Activated CD8-positive, alpha-beta T cell treated with anti-CD3 and anti-CD28 coated beads for 36 hours (primary cell): ENCODE results near the gene PCDH9. TPM values are rescaled to one million over a fixed set of nuclear protein-coding genes. Genes with fewer than 3 reads are reported as not detected.

ENCODE experiments used
- ATAC-seq: fragments of 200-7000 bp; cut with Tn5 transposase; one replicate; pipeline ENCODE4 v1.10.0; 2021; ENCODE audit warnings: mild to moderate bottlenecking, moderate library complexity
- CTCF ChIA-PET: fragments of 350-600 bp; sonication (Branson Sonifier 250); formaldehyde crosslinking; loops from one replicate; lab custom pipeline; 2021; ENCODE audit warnings: antibody characterized with exemption; lab: Charles Lee
- POLR2A ChIA-PET: fragments of 350-600 bp; sonication (Branson Sonifier 250); formaldehyde crosslinking; loops from one replicate; lab custom pipeline; 2021; ENCODE audit warnings: antibody characterized with exemption; lab: Charles Lee
- DNase-seq: peaks from one replicate; pipeline ENCODE4 v3.0.0-alpha.2; 2020
- H3K27ac Mint-ChIP-seq: one replicate; pipeline ENCODE4 v1.8.0; 2021; ENCODE audit warnings: mild to moderate bottlenecking, mixed read lengths
- H3K27me3 Mint-ChIP-seq: one replicate; pipeline ENCODE4 v1.8.0; 2021; ENCODE audit warnings: mixed read lengths
- H3K36me3 Mint-ChIP-seq: one replicate; pipeline ENCODE4 v1.8.0; 2021; ENCODE audit warnings: low read depth, mixed read lengths
- H3K4me1 Mint-ChIP-seq: one replicate; pipeline ENCODE4 v1.8.0; 2021; ENCODE audit warnings: low read depth, mixed read lengths
- H3K4me3 Mint-ChIP-seq: one replicate; pipeline ENCODE4 v1.8.0; 2021; ENCODE audit warnings: mild to moderate bottlenecking, moderate library complexity, mixed read lengths
- H3K9me3 Mint-ChIP-seq: one replicate; pipeline ENCODE4 v1.8.0; 2021; ENCODE audit warnings: mixed read lengths
- intact Hi-C: fragments of 100-400 bp; cut with micrococcal nuclease; formaldehyde crosslinking; loops from one replicate; pipeline ENCODE4 v1.10.0; 2022
- total RNA-seq, 2 experiments: library from RNA; stranded (reverse); gene quantifications; one replicate each; pipeline ENCODE4 v1.2.3, GENCODE V29; 2021
- TF ChIP-seq, protein P1 (sequence below): fragments of 200-600 bp; IDR thresholded peaks from one replicate; pipeline ENCODE4 v1.8.0; 2022; ENCODE audit warnings: antibody characterized with exemption, mild to moderate bottlenecking

The PCDH9 gene
- total RNA-seq, 2 experiments from 2014 or later, result 0.04 to 0.14 TPM

DNA sequence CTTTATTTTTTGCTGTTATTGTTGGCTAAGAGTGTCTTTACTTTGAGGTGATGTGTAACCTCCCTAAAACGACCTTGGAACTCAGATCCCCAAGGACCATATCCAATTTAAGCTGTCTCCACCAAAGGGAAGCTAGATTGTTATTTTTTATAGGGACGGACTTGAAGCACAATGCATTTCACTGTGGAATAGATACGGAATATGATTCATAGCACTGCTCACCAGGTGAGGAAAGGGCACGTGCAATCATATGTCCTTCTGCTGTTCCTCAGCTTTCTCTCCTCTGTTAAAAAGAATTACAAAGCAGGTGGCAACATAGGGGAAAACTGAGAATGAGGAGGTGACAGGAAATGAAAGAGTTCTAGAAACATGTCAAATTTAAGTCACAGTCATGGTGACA, 679.0 kb downstream of the PCDH9 start:
- TF ChIP-seq, protein P1, sequence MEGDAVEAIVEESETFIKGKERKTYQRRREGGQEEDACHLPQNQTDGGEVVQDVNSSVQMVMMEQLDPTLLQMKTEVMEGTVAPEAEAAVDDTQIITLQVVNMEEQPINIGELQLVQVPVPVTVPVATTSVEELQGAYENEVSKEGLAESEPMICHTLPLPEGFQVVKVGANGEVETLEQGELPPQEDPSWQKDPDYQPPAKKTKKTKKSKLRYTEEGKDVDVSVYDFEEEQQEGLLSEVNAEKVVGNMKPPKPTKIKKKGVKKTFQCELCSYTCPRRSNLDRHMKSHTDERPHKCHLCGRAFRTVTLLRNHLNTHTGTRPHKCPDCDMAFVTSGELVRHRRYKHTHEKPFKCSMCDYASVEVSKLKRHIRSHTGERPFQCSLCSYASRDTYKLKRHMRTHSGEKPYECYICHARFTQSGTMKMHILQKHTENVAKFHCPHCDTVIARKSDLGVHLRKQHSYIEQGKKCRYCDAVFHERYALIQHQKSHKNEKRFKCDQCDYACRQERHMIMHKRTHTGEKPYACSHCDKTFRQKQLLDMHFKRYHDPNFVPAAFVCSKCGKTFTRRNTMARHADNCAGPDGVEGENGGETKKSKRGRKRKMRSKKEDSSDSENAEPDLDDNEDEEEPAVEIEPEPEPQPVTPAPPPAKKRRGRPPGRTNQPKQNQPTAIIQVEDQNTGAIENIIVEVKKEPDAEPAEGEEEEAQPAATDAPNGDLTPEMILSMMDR, result no peak
- intact Hi-C loops, result no loop called here
- no peaks in the 10 kb centered on the region for H3K9me3 Mint-ChIP-seq
- no peak overlapping the region for H3K4me3 Mint-ChIP-seq
- no peak overlapping the region for H3K27ac Mint-ChIP-seq
- ATAC-seq, result no peak
- H3K27me3 Mint-ChIP-seq, result no peaks in the 10 kb centered on the region
- CTCF ChIA-PET, result no interaction called here
- H3K36me3 Mint-ChIP-seq, result no peaks in the 10 kb centered on the region
- POLR2A ChIA-PET, result no interaction called here
- H3K4me1 Mint-ChIP-seq, result no peaks in the 10 kb centered on the region
- DNase-seq, result no peak

DNA sequence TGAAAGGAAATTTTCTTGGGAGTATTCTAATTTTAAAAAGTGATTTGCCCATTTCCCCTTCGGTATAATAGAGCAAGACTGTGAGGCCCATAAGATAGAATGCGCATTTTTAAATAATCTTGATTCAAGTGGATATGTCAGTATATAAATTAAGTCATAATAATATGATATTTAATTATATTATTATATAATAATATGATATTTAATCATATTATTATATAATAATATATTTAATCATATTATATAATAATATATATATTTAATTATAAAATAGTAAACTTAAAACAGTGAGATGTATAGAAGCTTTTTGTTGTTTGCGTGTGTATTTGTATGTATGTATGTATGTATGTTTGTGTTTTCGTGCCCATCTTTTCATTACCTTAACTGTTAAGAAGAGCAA, 682.5 kb downstream of the PCDH9 start:
- Mint-ChIP-seq H3K27me3 (no peaks in the 10 kb centered on the region), H3K36me3 (no peaks in the 10 kb centered on the region), H3K4me1 (no peaks in the 10 kb centered on the region), H3K4me3 (no peak overlapping the region), H3K27ac (no peak overlapping the region), H3K9me3 (no peaks in the 10 kb centered on the region)
- TF ChIP-seq, protein P1, result no peak
- ATAC-seq (no peak), DNase-seq (no peak)
- CTCF ChIA-PET, result no interaction called here
- POLR2A ChIA-PET, result no interaction called here
- intact Hi-C loops, result no loop called here

DNA sequence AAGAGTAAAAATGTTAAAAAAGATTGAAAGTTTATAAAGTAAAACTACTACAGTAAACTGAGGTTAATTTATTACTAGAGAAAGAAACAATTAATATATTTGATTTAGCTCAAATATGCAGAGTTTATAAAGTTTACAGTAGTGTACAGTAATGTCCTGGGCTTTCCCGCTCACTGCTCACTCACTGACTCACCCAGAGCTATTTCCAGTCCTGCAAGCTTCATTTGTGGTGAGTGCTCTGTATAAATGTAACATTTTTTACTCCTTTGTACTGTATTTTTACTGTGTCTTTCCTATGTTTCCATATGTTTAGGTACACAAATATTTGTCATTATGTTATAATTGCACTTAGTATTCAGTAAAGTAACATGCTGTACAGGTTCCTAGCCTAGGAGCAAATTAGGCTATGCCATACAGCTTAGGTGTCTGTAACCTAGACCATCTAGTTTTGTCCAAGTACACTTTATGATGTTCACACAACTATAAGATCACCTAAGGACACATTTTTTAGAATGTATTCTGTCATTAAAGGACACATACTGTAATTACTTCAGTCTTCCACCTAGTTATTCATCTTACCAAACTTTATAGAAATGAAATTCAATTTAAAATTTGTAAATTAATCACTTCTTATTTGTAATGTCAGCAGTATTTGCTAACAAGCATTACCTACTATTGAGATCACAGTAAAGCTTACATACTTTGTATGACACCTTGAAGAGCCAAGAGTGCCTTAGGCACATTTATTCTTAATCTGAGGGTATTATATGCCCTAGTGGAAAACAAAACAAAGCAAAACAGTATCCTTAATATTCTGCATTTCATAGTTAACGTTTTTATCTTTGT, 683.4 kb downstream of the PCDH9 start:
- ATAC-seq (no peak), DNase-seq (no peak)
- TF ChIP-seq, protein P1, result no peak
- Mint-ChIP-seq H3K27ac (no peak overlapping the region), H3K36me3 (no peaks in the 10 kb centered on the region), H3K4me1 (no peaks in the 10 kb centered on the region), H3K4me3 (no peak overlapping the region), H3K9me3 (no peaks in the 10 kb centered on the region), H3K27me3 (no peaks in the 10 kb centered on the region)
- ChIA-PET POLR2A (no interaction called here), CTCF (no interaction called here)
- intact Hi-C loops, result no loop called here

DNA sequence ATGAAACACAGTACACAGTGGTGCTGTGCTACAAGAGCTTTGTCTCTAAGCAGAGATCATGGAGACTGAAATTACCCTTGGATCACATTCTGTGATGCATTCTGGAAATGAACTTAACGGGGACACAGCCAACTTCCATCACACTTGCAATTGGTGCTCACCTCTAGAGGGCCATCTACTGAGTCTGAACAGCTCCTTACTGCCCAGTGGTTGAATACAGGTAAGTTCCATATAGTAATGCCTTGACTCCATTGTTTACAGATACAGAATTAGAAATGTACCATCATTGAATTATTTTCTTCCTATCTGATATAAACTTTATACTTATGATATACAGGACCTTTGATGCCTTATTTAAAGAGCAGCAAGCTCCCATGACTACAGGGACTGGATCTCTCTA, 686.4 kb downstream of the PCDH9 start:
- Mint-ChIP-seq H3K36me3 (no peaks in the 10 kb centered on the region), H3K4me1 (no peaks in the 10 kb centered on the region), H3K27me3 (no peaks in the 10 kb centered on the region), H3K4me3 (no peak overlapping the region), H3K9me3 (peaks cover 2% of the 10 kb centered on the region), H3K27ac (no peak overlapping the region)
- intact Hi-C loops, result no loop called here
- ChIA-PET CTCF (no interaction called here), POLR2A (no interaction called here)
- no peak for DNase-seq
- TF ChIP-seq, protein P1, result no peak
- ATAC-seq, result no peak

DNA sequence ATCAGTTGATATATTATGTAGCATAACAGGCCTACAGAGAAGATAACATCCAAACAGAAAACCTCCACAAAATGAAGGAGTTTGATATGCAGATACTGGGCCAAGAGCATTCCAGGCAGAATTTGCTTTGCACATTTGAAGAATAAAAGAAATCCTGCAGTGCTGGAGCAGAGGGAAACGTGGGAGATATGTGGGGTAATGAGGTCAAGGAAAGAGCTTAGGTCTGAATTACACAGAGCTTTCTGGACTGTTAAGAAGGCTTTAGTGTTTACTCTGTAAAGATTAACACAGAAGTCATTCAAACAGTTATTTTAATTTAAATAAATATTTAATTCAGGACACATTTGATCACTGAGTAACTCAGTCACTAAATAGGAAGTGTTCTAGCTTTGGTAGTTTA, 692.7 kb downstream of the PCDH9 start:
- POLR2A ChIA-PET, result no interaction called here
- Mint-ChIP-seq H3K27me3 (no peaks in the 10 kb centered on the region), H3K4me3 (no peak overlapping the region), H3K36me3 (no peaks in the 10 kb centered on the region), H3K27ac (no peak overlapping the region), H3K9me3 (peaks cover 2% of the 10 kb centered on the region), H3K4me1 (no peaks in the 10 kb centered on the region)
- TF ChIP-seq, protein P1, result no peak
- intact Hi-C loops, result no loop called here
- DNase-seq (no peak), ATAC-seq (no peak)
- CTCF ChIA-PET, result no interaction called here
